Effector memory CD8-positive, alpha-beta T cell (primary cell): ENCODE results near the gene KEAP1.

Experiments used
- ATAC-seq: fragments of 150-1000 bp; cut with Tn5 transposase; replicated peaks from 2 replicates; pipeline ENCODE4 v1.10.0; 2021; ENCODE audit warnings: mild to moderate bottlenecking, moderate library complexity
- DNase-seq, 3 experiments: peaks; one replicate each; pipeline ENCODE4 v3.0.0; 2021
- H3K27ac Mint-ChIP-seq, 2 donors: one replicate each; pipeline ENCODE4 v1.8.0; 2022; ENCODE audit warnings: mild to moderate bottlenecking in 2 of 2, mixed read lengths in 2 of 2, moderate library complexity in 2 of 2
- H3K27me3 Mint-ChIP-seq, 2 donors: one replicate each; pipeline ENCODE4 v1.8.0; 2022; ENCODE audit warnings: mixed read lengths in 2 of 2
- H3K36me3 Mint-ChIP-seq: one replicate; pipeline ENCODE4 v1.8.0; 2022; ENCODE audit warnings: mild to moderate bottlenecking, moderate library complexity, mixed read lengths; ENCODE audit not compliant: insufficient read depth
- H3K4me1 Mint-ChIP-seq, 2 donors: one replicate each; pipeline ENCODE4 v1.8.0; 2022; ENCODE audit warnings: low read depth in 2 of 2, mixed read lengths in 2 of 2
- H3K4me3 Mint-ChIP-seq, 2 donors: one replicate each; pipeline ENCODE4 v1.8.0; 2022; ENCODE audit warnings: mild to moderate bottlenecking in 2 of 2, mixed read lengths in 2 of 2, moderate library complexity in 2 of 2
- H3K9me3 Mint-ChIP-seq, 2 donors: one replicate each; pipeline ENCODE4 v1.8.0; 2022; ENCODE audit warnings: mixed read lengths in 2 of 2

Gene KEAP1

DNA sequence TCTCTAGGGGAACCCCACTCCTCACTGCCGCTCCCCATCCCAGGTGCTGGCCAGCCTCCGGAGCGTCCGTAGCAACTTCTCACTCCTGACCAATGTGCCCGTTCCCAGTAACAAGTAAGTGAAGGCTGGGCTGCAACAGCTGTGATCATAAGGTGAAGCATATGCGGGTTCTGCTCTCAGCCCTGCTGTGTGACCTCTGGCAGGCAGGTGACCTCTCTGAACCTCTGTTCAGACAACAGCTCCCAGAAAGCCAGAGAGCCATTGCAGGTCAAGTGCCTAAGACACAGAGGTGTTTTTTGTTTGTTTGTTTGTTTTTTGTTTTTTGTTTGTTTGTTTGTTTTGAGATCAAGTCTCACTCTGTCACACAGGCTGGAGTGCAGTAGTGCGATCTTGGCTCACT, 54.1 kb downstream of the KEAP1 start:
- no peaks in the 10 kb centered on the region for H3K27me3 Mint-ChIP-seq
- H3K4me3 Mint-ChIP-seq = no peak overlapping the region
- peaks cover 26% of the 10 kb centered on the region for H3K36me3 Mint-ChIP-seq
- DNase-seq (no peak), ATAC-seq (no peak)
- no peak overlapping the region for H3K27ac Mint-ChIP-seq
- no peaks in the 10 kb centered on the region for H3K9me3 Mint-ChIP-seq
- peaks cover 17 to 20% of the 10 kb centered on the region in 2 donors for H3K4me1 Mint-ChIP-seq

DNA sequence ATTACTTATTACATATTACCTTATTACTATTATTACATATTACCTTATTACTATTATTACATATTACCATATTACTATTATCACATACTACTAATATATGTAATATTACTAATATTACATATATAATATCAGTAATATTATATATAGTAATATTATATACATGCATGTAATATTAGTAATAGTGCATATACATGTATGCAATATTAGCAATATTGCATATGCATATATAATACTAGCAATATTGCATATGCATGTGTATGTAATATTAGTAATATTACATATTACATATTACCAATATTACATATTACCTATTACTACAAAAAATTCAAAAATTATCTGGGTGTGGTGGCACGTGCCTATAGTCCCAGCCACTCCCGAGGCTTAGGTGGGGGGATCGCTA, 60.5 kb downstream of the KEAP1 start:
- no peaks in the 10 kb centered on the region for H3K27me3 Mint-ChIP-seq
- H3K4me1 Mint-ChIP-seq = peaks cover 1 to 7% of the 10 kb centered on the region in 2 donors
- no peak for DNase-seq
- H3K4me3 Mint-ChIP-seq = no peak overlapping the region
- H3K9me3 Mint-ChIP-seq = no peaks in the 10 kb centered on the region
- no peak overlapping the region for H3K27ac Mint-ChIP-seq
- peaks cover 12% of the 10 kb centered on the region for H3K36me3 Mint-ChIP-seq
- no peak for ATAC-seq

GRCh38 chr19:10439588-10439987, 63.6 kb downstream of the KEAP1 start:
- Mint-ChIP-seq H3K4me1 (peaks cover 6 to 10% of the 10 kb centered on the region in 2 donors), H3K9me3 (no peaks in the 10 kb centered on the region), H3K36me3 (peaks cover 11% of the 10 kb centered on the region), H3K27me3 (no peaks in the 10 kb centered on the region), H3K4me3 (no peak overlapping the region), H3K27ac (no peak overlapping the region)
- ATAC-seq (no peak), DNase-seq (no peak)
